BLaER1 (cell line): Measurements from ENCODE around the gene SHISAL1.
A peak's percentile ranks its signal among the peaks of the same experiment; 100 is the strongest.

ENCODE experiments used
- H3K27ac ChIP-seq: shearing (Covaris generic); formaldehyde crosslinking; 2 replicates; pipeline ENCODE4 v1.8.1; 2022
- H3K27me3 ChIP-seq: shearing (Covaris generic); formaldehyde crosslinking; 2 replicates; pipeline ENCODE4 v1.8.1; 2022
- H3K36me3 ChIP-seq: shearing (Covaris generic); formaldehyde crosslinking; 2 replicates; pipeline ENCODE4 v1.8.1; 2022
- H3K4me1 ChIP-seq: shearing (Covaris generic); formaldehyde crosslinking; 2 replicates; pipeline ENCODE4 v1.8.1; 2022
- H3K4me2 ChIP-seq: shearing (Covaris generic); formaldehyde crosslinking; 2 replicates; pipeline ENCODE4 v1.8.1; 2022
- H3K4me3 ChIP-seq: shearing (Covaris generic); formaldehyde crosslinking; 2 replicates; pipeline ENCODE4 v1.8.1; 2022
- H3K9ac ChIP-seq: shearing (Covaris generic); formaldehyde crosslinking; 2 replicates; pipeline ENCODE4 v1.8.1; 2022
- H3K9me3 ChIP-seq: shearing (Covaris generic); formaldehyde crosslinking; 2 replicates; pipeline ENCODE4 v1.8.1; 2022
- H4K20me1 ChIP-seq: shearing (Covaris generic); formaldehyde crosslinking; 2 replicates; pipeline ENCODE4 v1.8.1; 2022
- Cebpa-rat ChIP-seq: shearing (Covaris generic); IDR thresholded peaks from 2 replicates; pipeline ENCODE4 v1.8.1; 2022

SHISAL1 gene

GRCh38 chr22:44335903-44336803 lies 23.4 kb upstream of the SHISAL1 start:
- no peaks in the 10 kb centered on the region for H3K36me3 ChIP-seq
- no peak for TF ChIP-seq Cebpa-rat

GRCh38 chr22:44335066-44335839 lies 22.5 kb upstream of the SHISAL1 start:
- Histone ChIP-seq H3K9me3 (no peaks in the 10 kb centered on the region), H3K4me3 (no peak overlapping the region), H3K36me3 (no peaks in the 10 kb centered on the region), H3K4me2 (no peak overlapping the region), H3K4me1 (peaks cover 32% of the 10 kb centered on the region), H3K9ac (no peak overlapping the region), H4K20me1 (peaks cover 28% of the 10 kb centered on the region), H3K27me3 (peaks cover 40% of the 10 kb centered on the region), H3K27ac (no peak overlapping the region)
- TF ChIP-seq Cebpa-rat, result no peak

More at GRCh38 chr22:44335903-44336803, 23.4 kb upstream of the SHISAL1 start:
- H3K4me3 ChIP-seq, result no peak overlapping the region
- no peaks in the 10 kb centered on the region for H3K9me3 ChIP-seq
- H3K4me1 ChIP-seq, result peaks cover 33% of the 10 kb centered on the region
- H3K4me2 ChIP-seq, result no peak overlapping the region
- peaks cover 20% of the 10 kb centered on the region; the same call in 1 of the 2 replicates for H4K20me1 ChIP-seq
- no peak overlapping the region for H3K9ac ChIP-seq
- no peak overlapping the region for H3K27ac ChIP-seq
- H3K27me3 ChIP-seq, result peaks cover 31% of the 10 kb centered on the region

- no peak overlapping the region for H3K4me2 ChIP-seq
- H3K27me3 ChIP-seq, result peaks cover 52% of the 10 kb centered on the region
- H4K20me1 ChIP-seq, result peaks cover 40% of the 10 kb centered on the region
- H3K9ac ChIP-seq, result no peak overlapping the region
- H3K4me1 ChIP-seq, result peaks cover 32% of the 10 kb centered on the region
- H3K36me3 ChIP-seq, result no peaks in the 10 kb centered on the region
- H3K27ac ChIP-seq, result no peak overlapping the region
- no peak overlapping the region for H3K4me3 ChIP-seq
- no peaks in the 10 kb centered on the region for H3K9me3 ChIP-seq
- no peak for TF ChIP-seq Cebpa-rat
These were observed 21.3 kb upstream of the SHISAL1 start for GRCh38 chr22:44333847-44334635.

GRCh38 chr22:44332946-44333345 lies 20.2 kb upstream of the SHISAL1 start:
- H3K36me3 ChIP-seq, result no peaks in the 10 kb centered on the region
- no peak overlapping the region for H3K4me2 ChIP-seq
- no peak overlapping the region for H3K27ac ChIP-seq
- peaks cover 51% of the 10 kb centered on the region for H4K20me1 ChIP-seq
- peaks cover 35% of the 10 kb centered on the region for H3K4me1 ChIP-seq
- TF ChIP-seq Cebpa-rat, result no peak
- no peaks in the 10 kb centered on the region for H3K9me3 ChIP-seq
- H3K27me3 ChIP-seq, result peaks cover 63% of the 10 kb centered on the region
- no peak overlapping the region for H3K9ac ChIP-seq
- H3K4me3 ChIP-seq, result no peak overlapping the region

- no peak overlapping the region for H3K9ac ChIP-seq
- H3K36me3 ChIP-seq, result no peaks in the 10 kb centered on the region
- H3K27me3 ChIP-seq, result peaks cover 71% of the 10 kb centered on the region
- no peak for TF ChIP-seq Cebpa-rat
- no peaks in the 10 kb centered on the region for H3K9me3 ChIP-seq
- H3K27ac ChIP-seq, result no peak overlapping the region
- peak overlapping the region; percentile 47; the same call in 1 of the 2 replicates for H3K4me3 ChIP-seq
- H3K4me1 ChIP-seq, result peaks cover 35% of the 10 kb centered on the region
- peak overlapping the region; percentile 53 for H3K4me2 ChIP-seq
- peaks cover 51% of the 10 kb centered on the region for H4K20me1 ChIP-seq
These were observed 19.3 kb upstream of the SHISAL1 start for GRCh38 chr22:44331881-44332714.

GRCh38 chr22:44330744-44331660 lies 18.3 kb upstream of the SHISAL1 start:
- Histone ChIP-seq H3K36me3 (no peaks in the 10 kb centered on the region), H3K4me2 (no peak overlapping the region), H3K9me3 (no peaks in the 10 kb centered on the region), H3K9ac (no peak overlapping the region), H3K4me1 (peaks cover 41% of the 10 kb centered on the region), H4K20me1 (peaks cover 51% of the 10 kb centered on the region), H3K27me3 (peaks cover 82% of the 10 kb centered on the region), H3K4me3 (no peak overlapping the region), H3K27ac (no peak overlapping the region)
- no peak for TF ChIP-seq Cebpa-rat

- Histone ChIP-seq H3K9ac (no peak overlapping the region), H3K27ac (no peak overlapping the region), H3K36me3 (no peaks in the 10 kb centered on the region), H4K20me1 (peaks cover 51% of the 10 kb centered on the region), H3K27me3 (peaks cover 90% of the 10 kb centered on the region), H3K4me1 (peaks cover 47% of the 10 kb centered on the region), H3K4me3 (no peak overlapping the region), H3K4me2 (peak overlapping the region; percentile 78; the same call in 1 of the 2 replicates), H3K9me3 (no peaks in the 10 kb centered on the region)
- TF ChIP-seq Cebpa-rat, result no peak
These were observed 17.5 kb upstream of the SHISAL1 start for GRCh38 chr22:44330188-44330743.
